ENCODE data around the gene HOXA5.

The HOXA5 gene

GRCh38 chr7:27182285-27182841, 38.9 kb upstream of the HOXA5 start:
- DNase-seq = no peak

- no peak for DNase-seq
Observed at GRCh38 chr7:27181795-27182275, 38.4 kb upstream of the HOXA5 start.

- DNase-seq = no peak
Observed at GRCh38 chr7:27180431-27181420, 37.2 kb upstream of the HOXA5 start.

- no peak for DNase-seq
Observed at GRCh38 chr7:27179503-27180430, 36.3 kb upstream of the HOXA5 start.

- DNase-seq = no peak
Observed at GRCh38 chr7:27179030-27179429, 35.5 kb upstream of the HOXA5 start.

- no peak for DNase-seq
Observed at GRCh38 chr7:27178366-27178765, 34.9 kb upstream of the HOXA5 start.

- no peak for DNase-seq
Observed at GRCh38 chr7:27177795-27178320, 34.4 kb upstream of the HOXA5 start.

- DNase-seq = no peak
Observed at GRCh38 chr7:27176962-27177794, 33.7 kb upstream of the HOXA5 start.

GRCh38 chr7:27176524-27176845, 33.0 kb upstream of the HOXA5 start:
- DNase-seq = no peak

- no peak for DNase-seq
Observed at GRCh38 chr7:27175626-27176523, 32.4 kb upstream of the HOXA5 start.

GRCh38 chr7:27174874-27175625, 31.6 kb upstream of the HOXA5 start:
- no peak for DNase-seq

GRCh38 chr7:27173956-27174873, 30.7 kb upstream of the HOXA5 start, which contains the start of gene HOXA10:
Gene HOXA10 (minus strand): TSS chr7:27174320. CDS start chr7:27174306, 14 bp downstream.
- DNase-seq = peak; percentile 25

GRCh38 chr7:27173511-27173955, 30.1 kb upstream of the HOXA5 start:
- no peak for DNase-seq

- DNase-seq = peak; percentile 12
Observed at GRCh38 chr7:27172823-27173510, 29.5 kb upstream of the HOXA5 start.

GRCh38 chr7:27172315-27172774, 28.9 kb upstream of the HOXA5 start:
- DNase-seq = no peak

GRCh38 chr7:27171637-27172314, 28.3 kb upstream of the HOXA5 start:
- DNase-seq = peak; percentile 34

- no peak for DNase-seq
Observed at GRCh38 chr7:27171325-27171636, 27.8 kb upstream of the HOXA5 start.
